Endometrial microvascular endothelial cells (primary cell): ENCODE data around the gene LYPD5. TPM values are rescaled to one million over a fixed set of nuclear protein-coding genes. Genes with fewer than 3 reads are reported as not detected.
"Not testable (repeated sequence)": the region's sequence is repeated elsewhere in the genome, so short reads cannot be mapped to it uniquely, and the experiment has no call there.

ENCODE experiments used
- in situ Hi-C: cut with HindIII; loops from 2 replicates; pipeline ENCODE4 v1.10.0; 2017; ENCODE audit warnings: low sequenced_read_pairs, low pct_unique_long_range_greater_than_20kb; ENCODE audit errors: inconsistent ontology term
- total RNA-seq: library from RNA; depleted of rRNA; stranded (reverse); fragments of >200 nt; gene quantifications from one replicate; pipeline ENCODE4 v1.2.3, GENCODE V29; 2015; ENCODE audit errors: inconsistent ontology term

The LYPD5 gene
- total RNA-seq, 1 donor from 2014 or later = 0.09 TPM

- in situ Hi-C loops = no loop called here
Measured at GRCh38 chr19:43807651-43808050, 5.4 kb upstream of the LYPD5 start.

- in situ Hi-C loops = no loop called here
Measured at GRCh38 chr19:43806848-43807247, 4.6 kb upstream of the LYPD5 start.

GRCh38 chr19:43806401-43806800 lies 4.2 kb upstream of the LYPD5 start:
- in situ Hi-C loops = not testable (repeated sequence)

GRCh38 chr19:43804432-43804831 lies 2.2 kb upstream of the LYPD5 start:
- in situ Hi-C loops = no loop called here

- in situ Hi-C loops = no loop called here
Measured at GRCh38 chr19:43799502-43800142, 2.6 kb downstream of the LYPD5 start.

GRCh38 chr19:43798546-43799409 lies 3.5 kb downstream of the LYPD5 start:
- in situ Hi-C loops = no loop called here

GRCh38 chr19:43798026-43798545 lies 4.2 kb downstream of the LYPD5 start:
- in situ Hi-C loops = no loop called here

- in situ Hi-C loops = no loop called here
Measured at GRCh38 chr19:43797556-43797955, 4.7 kb downstream of the LYPD5 start.

- in situ Hi-C loops = no loop called here
Measured at GRCh38 chr19:43797118-43797517, 5.1 kb downstream of the LYPD5 start.

GRCh38 chr19:43790587-43790986 lies 11.7 kb downstream of the LYPD5 start:
- in situ Hi-C loops = no loop called here

- in situ Hi-C loops = no loop called here
Measured at GRCh38 chr19:43789029-43789428, 13.2 kb downstream of the LYPD5 start.

- in situ Hi-C loops = no loop called here
Measured at GRCh38 chr19:43786665-43787064, 15.6 kb downstream of the LYPD5 start.

GRCh38 chr19:43784981-43785808 lies 17.1 kb downstream of the LYPD5 start:
- in situ Hi-C loops = no loop called here

GRCh38 chr19:43784241-43784980 lies 17.8 kb downstream of the LYPD5 start:
- in situ Hi-C loops = no loop called here

- in situ Hi-C loops = no loop called here
Measured at GRCh38 chr19:43783636-43784035, 18.6 kb downstream of the LYPD5 start.

GRCh38 chr19:43782689-43783231 lies 19.5 kb downstream of the LYPD5 start:
- in situ Hi-C loops = no loop called here

GRCh38 chr19:43782311-43782660 lies 20.0 kb downstream of the LYPD5 start:
- in situ Hi-C loops = no loop called here

GRCh38 chr19:43781630-43782310 lies 20.5 kb downstream of the LYPD5 start:
- in situ Hi-C loops = no loop called here
